ENCODE measurements around the gene HOXD9. TPM values are rescaled to one million over a fixed set of nuclear protein-coding genes. Genes with fewer than 3 reads are reported as not detected.

HOXD9 gene
- polyA plus RNA-seq, 1 experiment = 1.8 TPM

DNA sequence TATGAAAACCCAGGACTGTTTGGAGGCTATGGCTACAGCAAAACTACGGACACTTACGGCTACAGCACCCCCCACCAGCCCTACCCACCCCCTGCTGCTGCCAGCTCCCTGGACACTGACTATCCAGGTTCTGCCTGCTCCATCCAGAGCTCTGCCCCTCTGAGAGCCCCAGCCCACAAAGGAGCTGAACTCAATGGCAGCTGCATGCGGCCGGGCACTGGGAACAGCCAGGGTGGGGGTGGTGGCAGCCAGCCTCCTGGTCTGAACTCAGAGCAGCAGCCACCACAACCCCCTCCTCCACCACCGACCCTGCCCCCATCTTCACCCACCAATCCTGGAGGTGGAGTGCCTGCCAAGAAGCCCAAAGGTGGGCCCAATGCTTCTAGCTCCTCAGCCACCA is 46.7 kb downstream of the HOXD9 start:
- H3K27me3 ChIP-seq (ENCODE audit: control insufficient read depth, insufficient read depth, low read length) = peaks cover 39% of the 10 kb centered on the region
- H3K36me3 ChIP-seq (ENCODE audit: control insufficient read depth, insufficient read depth, low read length) = no peaks in the 10 kb centered on the region
- DNase-seq (ENCODE audit: low read depth) = no peak
- POLR2A ChIA-PET = no interaction called here
- H3K4me3 ChIP-seq (ENCODE audit: low read depth, low read length) = no peak overlapping the region
- CTCF ChIA-PET = no interaction called here
- no peak for TF ChIP-seq CTCF (IDR thresholded peaks at IDR 0.05; ENCODE audit: insufficient read depth, low read depth, low read length)

DNA sequence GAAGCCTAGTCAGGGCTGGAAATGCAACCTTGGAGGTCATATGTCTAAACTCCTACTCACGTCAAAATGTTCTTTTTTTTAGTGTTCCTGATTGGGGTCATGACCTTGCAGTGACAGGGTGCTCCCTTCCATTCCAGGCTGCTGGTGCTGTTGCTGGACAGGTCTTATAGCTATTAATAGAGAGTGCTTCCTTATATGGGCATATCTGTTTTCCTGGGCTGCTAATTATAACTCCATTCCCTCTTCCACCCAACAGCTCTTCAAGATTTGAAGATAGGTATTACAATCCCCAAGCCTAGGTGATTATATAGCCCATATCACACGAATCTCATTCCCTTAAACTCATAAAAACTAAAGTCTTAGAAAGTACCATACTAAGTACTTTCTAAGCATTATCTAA is 47.2 kb downstream of the HOXD9 start:
- no peak for TF ChIP-seq CTCF (IDR thresholded peaks at IDR 0.05; ENCODE audit: insufficient read depth, low read depth, low read length)
- no peak for DNase-seq (ENCODE audit: low read depth)
- Histone ChIP-seq H3K4me3 (ENCODE audit: low read depth, low read length) (no peak overlapping the region), H3K27me3 (ENCODE audit: control insufficient read depth, insufficient read depth, low read length) (peaks cover 38% of the 10 kb centered on the region), H3K36me3 (ENCODE audit: control insufficient read depth, insufficient read depth, low read length) (no peaks in the 10 kb centered on the region)
- POLR2A ChIA-PET = no interaction called here
- CTCF ChIA-PET = no interaction called here

- CTCF ChIA-PET = no interaction called here
Measured at GRCh38 chr2:176170602-176171305, 48.2 kb downstream of the HOXD9 start.

GRCh38 chr2:176171351-176172006 is 49.0 kb downstream of the HOXD9 start:
- ChIA-PET CTCF (no interaction called here), POLR2A (no interaction called here)
- H3K36me3 ChIP-seq (ENCODE audit: control insufficient read depth, insufficient read depth, low read length) = no peaks in the 10 kb centered on the region
- no peak for DNase-seq (ENCODE audit: low read depth)
- TF ChIP-seq CTCF (IDR thresholded peaks at IDR 0.05; ENCODE audit: insufficient read depth, low read depth, low read length) = no peak
- peaks cover 41% of the 10 kb centered on the region for H3K27me3 ChIP-seq (ENCODE audit: control insufficient read depth, insufficient read depth, low read length)
- no peak overlapping the region for H3K4me3 ChIP-seq (ENCODE audit: low read depth, low read length)

More at GRCh38 chr2:176170602-176171305, 48.2 kb downstream of the HOXD9 start:
- peaks cover 38% of the 10 kb centered on the region for H3K27me3 ChIP-seq (ENCODE audit: control insufficient read depth, insufficient read depth, low read length)
- no peaks in the 10 kb centered on the region for H3K36me3 ChIP-seq (ENCODE audit: control insufficient read depth, insufficient read depth, low read length)
- POLR2A ChIA-PET = no interaction called here
- no peak for DNase-seq (ENCODE audit: low read depth)
- no peak for TF ChIP-seq CTCF (IDR thresholded peaks at IDR 0.05; ENCODE audit: insufficient read depth, low read depth, low read length)
- no peak overlapping the region for H3K4me3 ChIP-seq (ENCODE audit: low read depth, low read length)

GRCh38 chr2:176172007-176172894 is 49.7 kb downstream of the HOXD9 start:
- ChIA-PET CTCF (no interaction called here), POLR2A (no interaction called here)
- TF ChIP-seq CTCF (IDR thresholded peaks at IDR 0.05; ENCODE audit: insufficient read depth, low read depth, low read length) = no peak
- H3K36me3 ChIP-seq (ENCODE audit: control insufficient read depth, insufficient read depth, low read length) = no peaks in the 10 kb centered on the region
- no peak for DNase-seq (ENCODE audit: low read depth)
- H3K27me3 ChIP-seq (ENCODE audit: control insufficient read depth, insufficient read depth, low read length) = peaks cover 47% of the 10 kb centered on the region
- no peak overlapping the region for H3K4me3 ChIP-seq (ENCODE audit: low read depth, low read length)

Measured in BJ (cell line).